Heart right ventricle (tissue), 16 donors: ENCODE data around the gene SNRPD3. TPM values are rescaled to one million over a fixed set of nuclear protein-coding genes. Genes with fewer than 3 reads are reported as not detected.

Experiments
- ATAC-seq, 8 donors: fragments of 200-7000 bp; cut with Tn5 transposase; one replicate each; pipeline ENCODE4 v1.9.1; 2020; ENCODE audit warnings: mild to moderate bottlenecking in 8 of 8, moderate library complexity in 8 of 8, moderate number of reproducible peaks in 1 of 8
- DNase-seq, 2 donors: peaks; one replicate each; pipeline ENCODE4 v3.0.0-alpha.2; 2020
- H3K27ac ChIP-seq, 10 donors: fragments of 200-600 bp; sonication (generic) in 2 of 10; one replicate each; pipeline versions ENCODE4 v1.5.0 to v1.8.0; 2020 to 2022; ENCODE audit warnings: mild to moderate bottlenecking in 3 of 10
- H3K27me3 ChIP-seq, 7 donors: fragments of 200-600 bp; one replicate each; pipeline ENCODE4 v1.8.0; 2021 to 2022; ENCODE audit warnings: mild to moderate bottlenecking in 2 of 7
- H3K36me3 ChIP-seq, 9 donors: fragments of 200-600 bp; sonication (generic) in 1 of 9; one replicate each; pipeline versions ENCODE4 v1.5.0 to v1.8.0; 2020 to 2022; ENCODE audit warnings: mild to moderate bottlenecking in 2 of 9
- H3K4me1 ChIP-seq, 9 donors: fragments of 200-600 bp; sonication (generic) in 1 of 9; one replicate each; pipeline versions ENCODE4 v1.5.0 to v1.8.0; 2020 to 2022; ENCODE audit warnings: mild to moderate bottlenecking in 4 of 9
- H3K4me3 ChIP-seq, 10 donors: fragments of 200-600 bp; sonication (generic) in 2 of 10; one replicate each; pipeline versions ENCODE4 v1.5.0 to v1.8.0; 2020 to 2022; ENCODE audit warnings: mild to moderate bottlenecking in 7 of 10, moderate library complexity in 2 of 10
- H3K9me3 ChIP-seq, 11 donors: fragments of 200-600 bp in 10 of 11; sonication (generic) in 2 of 11; one replicate each; pipeline versions ENCODE4 v1.5.0 to v1.8.0; 2013 to 2022; ENCODE audit warnings: mild to moderate bottlenecking in 2 of 11, control low read depth in 1 of 11, moderate library complexity in 1 of 11
- WGBS, 2 donors: extraction: QIAGEN DNeasy Blood & Tissue Kit; methylation state at CpG; one replicate each; pipeline ENCODE4 v1.1.7; 2013; ENCODE audit warnings: inconsistent platforms in 1 of 2; 5-methylcytosine and 5-hydroxymethylcytosine counted together
- intact Hi-C, 10 donors: fragments of 100-400 bp; cut with DNase I; formaldehyde crosslinking; loops; one replicate each; pipeline versions ENCODE4 v1.11.1 to v1.14.2; 2022
- polyA plus RNA-seq, 2 donors: library from polyadenylated mRNA; stranded (reverse); fragments of 200-250 nt; gene quantifications; one replicate each; pipeline ENCODE4 v1.2.3, GENCODE V29; 2013
- total RNA-seq, 10 donors: library from RNA; stranded (reverse); fragmentation: NEBNext Ultra II Directional in 3 of 10; extraction: Animal tissue kit (Norgen Biotek cat#: 25700) in 3 of 10; gene quantifications; one replicate each; pipeline versions ENCODE4 v1.2.1 to v1.2.4, GENCODE V29; 2021 to 2023
- TF ChIP-seq, protein P1 (sequence below), 9 donors: fragments of 200-600 bp; sonication (generic) in 2 of 9; IDR thresholded peaks; one replicate each; pipeline versions ENCODE4 v1.5.0 to v1.8.0; 2021 to 2022; ENCODE audit warnings: antibody characterized with exemption in 9 of 9, mild to moderate bottlenecking in 5 of 9, moderate library complexity in 1 of 9
- donor health status: Arrhythmogenic right ventricular cardiomyopathy.
- donor health status: ischemic (EF 13 %, LVEDD 7.1; RV severe dilation, severe dysfunction).
- donor health status: healthy with polysubstance abuse.
- donor health status: DM: no; HTN: yes; CAD: no.
- donor health status: DM: no; HTN: no; CAD: no.
- donor health status: ischemic (EF 25% LVEDD 6.9; RV normal size, moderate dysfunction).
- donor health status: ischemic (EF 25% LVEDD 5.7; RV mildly dilated, moderate dysfunction).
- donor health status: healthy.
- donor health status: DM: yes; HTN: yes; CAD: no.
- donor health status: Ischemic cardiomyopathy.
- donor health status: ischemic (EF 35%, LVEDD 5.7; RV mildly dilated, moderate dysfunction).
- donor health status: nonischemic (EF 11% LVEDD 7.7; RV severe dilation, severe dysfunction).
- donor health status: DM: yes; HTN: yes; CAD: no.
- donor health status: PGD.
- donor health status: ischemic (EF 29% LVEDD 5.4; RV normal size, mild dysfunction).
- donor health status: nonischemic (EF 23%, LVEDD 6.1; RV moderate dilation, normal function).

SNRPD3 gene
- total and polyA plus RNA-seq, 12 donors = 47.3 to 127 (median 74.0) TPM

DNA sequence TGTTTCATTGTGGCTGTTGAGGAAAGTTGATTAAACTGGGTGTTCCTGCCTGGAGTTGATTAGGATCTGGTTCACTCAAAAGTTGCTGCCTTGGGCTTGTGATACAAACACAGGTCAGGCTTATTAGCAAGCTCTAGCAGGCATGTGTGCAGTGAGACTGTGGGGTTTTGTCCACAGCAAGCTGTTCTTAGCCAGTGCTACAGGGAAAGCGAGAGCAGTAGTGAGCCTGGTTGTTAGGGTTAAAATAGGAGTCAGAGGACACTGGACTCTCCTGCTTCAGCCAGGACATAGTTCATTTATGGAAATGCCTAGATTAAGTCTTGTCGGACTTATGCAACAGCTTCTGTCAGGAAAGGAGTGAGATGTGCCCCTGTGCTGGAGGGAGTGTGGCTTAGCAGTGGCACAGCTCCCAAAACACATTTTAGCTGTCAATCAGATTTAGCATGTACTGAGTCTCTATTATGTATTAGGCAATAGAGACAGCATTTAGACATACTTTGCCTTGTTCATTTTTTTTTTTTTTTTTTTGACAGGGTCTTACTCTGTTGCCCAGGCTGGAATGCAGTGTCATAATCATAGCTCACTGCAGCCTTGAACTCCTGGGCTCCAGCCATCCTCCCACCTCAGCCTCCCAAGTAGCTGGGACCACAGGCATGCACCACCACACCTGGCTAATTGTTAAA lies 8.7 kb downstream of the SNRPD3 start:
- Histone ChIP-seq H3K4me3 (no peak overlapping the region), H3K36me3 (peaks cover 0 to 94% (median 22%) of the 10 kb centered on the region in 9 donors)
- peak; percentile 57 to 94 (median 88) for ATAC-seq

DNA sequence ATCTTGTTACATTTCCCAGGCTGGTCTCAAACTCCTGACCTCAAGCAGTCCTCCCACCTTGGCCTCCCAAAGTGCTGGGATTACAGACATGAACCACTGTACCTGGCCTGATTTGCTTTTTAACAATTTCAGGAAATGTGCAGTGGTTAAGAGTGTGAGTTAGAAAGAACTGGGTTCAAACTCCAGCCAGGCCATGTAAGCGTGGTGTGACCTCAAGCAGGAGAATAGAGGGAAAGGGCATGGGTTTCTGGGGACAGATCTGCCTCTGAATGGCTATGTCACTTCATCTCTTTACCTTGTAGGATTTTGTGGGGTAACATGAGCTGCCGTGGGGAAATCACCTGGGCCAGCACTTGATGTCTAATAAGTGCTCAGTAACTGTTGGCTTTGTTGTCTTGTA lies 9.3 kb downstream of the SNRPD3 start:
- no peaks in the 10 kb centered on the region for H3K27me3 ChIP-seq
- peaks cover 0 to 94% (median 25%) of the 10 kb centered on the region in 9 donors for H3K36me3 ChIP-seq
- peaks cover 4 to 74% (median 41%) of the 10 kb centered on the region in 9 donors for H3K4me1 ChIP-seq
- WGBS, 2 donors = 86 to 94% methylated on average over 2 of the region's 2 CpGs
- peak overlapping the region in 8 of 10 donors; percentile 19 to 84 (median 66) for H3K27ac ChIP-seq
- ATAC-seq (no peak), DNase-seq (no peak)
- TF ChIP-seq, protein P1, sequence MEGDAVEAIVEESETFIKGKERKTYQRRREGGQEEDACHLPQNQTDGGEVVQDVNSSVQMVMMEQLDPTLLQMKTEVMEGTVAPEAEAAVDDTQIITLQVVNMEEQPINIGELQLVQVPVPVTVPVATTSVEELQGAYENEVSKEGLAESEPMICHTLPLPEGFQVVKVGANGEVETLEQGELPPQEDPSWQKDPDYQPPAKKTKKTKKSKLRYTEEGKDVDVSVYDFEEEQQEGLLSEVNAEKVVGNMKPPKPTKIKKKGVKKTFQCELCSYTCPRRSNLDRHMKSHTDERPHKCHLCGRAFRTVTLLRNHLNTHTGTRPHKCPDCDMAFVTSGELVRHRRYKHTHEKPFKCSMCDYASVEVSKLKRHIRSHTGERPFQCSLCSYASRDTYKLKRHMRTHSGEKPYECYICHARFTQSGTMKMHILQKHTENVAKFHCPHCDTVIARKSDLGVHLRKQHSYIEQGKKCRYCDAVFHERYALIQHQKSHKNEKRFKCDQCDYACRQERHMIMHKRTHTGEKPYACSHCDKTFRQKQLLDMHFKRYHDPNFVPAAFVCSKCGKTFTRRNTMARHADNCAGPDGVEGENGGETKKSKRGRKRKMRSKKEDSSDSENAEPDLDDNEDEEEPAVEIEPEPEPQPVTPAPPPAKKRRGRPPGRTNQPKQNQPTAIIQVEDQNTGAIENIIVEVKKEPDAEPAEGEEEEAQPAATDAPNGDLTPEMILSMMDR (IDR thresholded peaks at IDR 0.05) = no peak
- H3K4me3 ChIP-seq = no peak overlapping the region
- no peaks in the 10 kb centered on the region for H3K9me3 ChIP-seq
- intact Hi-C loops = no loop called here

More for the DNA sequence above, 8.7 kb downstream of the SNRPD3 start:
- Histone ChIP-seq H3K27ac (peak overlapping the region; percentile 27 to 84 (median 69)), H3K4me1 (peaks cover 4 to 80% (median 41%) of the 10 kb centered on the region in 9 donors), H3K9me3 (no peaks in the 10 kb centered on the region), H3K27me3 (no peaks in the 10 kb centered on the region)
- intact Hi-C loops = no loop called here
- TF ChIP-seq, protein P1 (IDR thresholded peaks at IDR 0.05) = no peak
- WGBS, 2 donors = 48 to 52% methylated on average over 2 of the region's 2 CpGs
- DNase-seq = peak in 1 of 2 donors; percentile 53

DNA sequence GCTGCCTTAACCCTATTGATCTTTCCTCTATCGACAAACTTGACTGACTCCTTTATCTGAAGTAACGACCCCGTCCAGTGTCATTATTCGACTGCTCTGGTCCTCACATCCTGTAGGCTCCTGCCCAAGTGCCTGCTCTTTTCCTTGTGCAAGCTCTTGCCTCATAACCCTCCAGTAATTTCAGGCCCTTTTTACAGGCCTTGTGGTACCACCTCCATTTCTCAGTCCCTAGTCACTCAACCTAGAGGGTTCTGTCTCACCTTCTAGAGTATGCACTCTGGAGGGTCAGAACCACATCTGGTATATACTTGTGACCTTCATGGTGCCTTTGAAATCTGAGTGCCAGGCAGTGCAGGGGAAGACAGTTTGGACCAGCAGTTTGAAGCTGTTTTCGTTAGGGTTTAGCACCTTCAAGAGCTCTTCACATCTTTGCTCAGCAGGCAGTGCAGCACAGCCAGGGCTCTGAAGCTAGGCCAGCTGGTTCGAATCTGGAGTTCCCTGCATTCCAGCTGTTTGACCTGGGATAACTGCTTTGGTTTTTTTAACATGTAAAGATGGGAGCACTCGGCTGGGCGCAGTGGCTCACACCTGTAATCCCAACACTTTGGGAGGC lies 11.2 kb downstream of the SNRPD3 start:
- H3K36me3 ChIP-seq = peaks cover 0 to 94% (median 36%) of the 10 kb centered on the region in 9 donors
- H3K4me3 ChIP-seq = no peak overlapping the region
- intact Hi-C loops = no loop called here
- H3K27ac ChIP-seq = peak overlapping the region in 1 of 10 donors; percentile 25
- no peak for ATAC-seq
- no peaks in the 10 kb centered on the region for H3K27me3 ChIP-seq
- H3K9me3 ChIP-seq = no peaks in the 10 kb centered on the region
- WGBS, 2 donors = 58 to 59% methylated on average over 8 of the region's 8 CpGs
- peaks cover 4 to 55% (median 38%) of the 10 kb centered on the region in 9 donors for H3K4me1 ChIP-seq
- no peak for DNase-seq
- TF ChIP-seq, protein P1 (IDR thresholded peaks at IDR 0.05) = no peak

DNA sequence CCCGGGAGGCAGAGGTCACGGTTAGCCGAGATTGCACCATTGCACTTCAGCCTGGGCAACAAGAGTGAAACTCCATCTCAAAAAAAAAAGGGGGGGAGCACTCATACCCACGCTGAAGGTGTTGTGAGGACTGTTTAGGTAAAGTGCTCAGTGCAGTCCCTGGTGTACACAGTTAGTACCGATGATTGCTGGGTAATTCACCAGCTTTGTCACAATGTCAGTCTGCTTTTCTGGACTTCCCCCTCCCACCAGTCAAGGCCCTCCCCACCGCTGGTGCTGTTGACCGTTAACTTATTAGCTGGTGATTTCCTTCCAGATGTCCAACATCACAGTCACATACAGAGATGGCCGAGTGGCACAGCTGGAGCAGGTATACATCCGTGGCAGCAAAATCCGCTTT lies 11.9 kb downstream of the SNRPD3 start:
- TF ChIP-seq, protein P1 (IDR thresholded peaks at IDR 0.05) = no peak
- ATAC-seq (no peak), DNase-seq (no peak)
- Histone ChIP-seq H3K36me3 (peaks cover 0 to 94% (median 39%) of the 10 kb centered on the region in 9 donors), H3K4me1 (peaks cover 4 to 48% (median 32%) of the 10 kb centered on the region in 9 donors), H3K27ac (no peak overlapping the region), H3K27me3 (no peaks in the 10 kb centered on the region), H3K4me3 (no peak overlapping the region), H3K9me3 (no peaks in the 10 kb centered on the region)
- intact Hi-C loops = no loop called here
- WGBS, 2 donors = 85% methylated on average over 10 of the region's 10 CpGs
